ENCODE measurements around the gene MTG1.
A peak's percentile ranks its signal among the peaks of the same experiment; 100 is the strongest.

MTG1 gene, protein sequence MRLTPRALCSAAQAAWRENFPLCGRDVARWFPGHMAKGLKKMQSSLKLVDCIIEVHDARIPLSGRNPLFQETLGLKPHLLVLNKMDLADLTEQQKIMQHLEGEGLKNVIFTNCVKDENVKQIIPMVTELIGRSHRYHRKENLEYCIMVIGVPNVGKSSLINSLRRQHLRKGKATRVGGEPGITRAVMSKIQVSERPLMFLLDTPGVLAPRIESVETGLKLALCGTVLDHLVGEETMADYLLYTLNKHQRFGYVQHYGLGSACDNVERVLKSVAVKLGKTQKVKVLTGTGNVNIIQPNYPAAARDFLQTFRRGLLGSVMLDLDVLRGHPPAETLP

DNA sequence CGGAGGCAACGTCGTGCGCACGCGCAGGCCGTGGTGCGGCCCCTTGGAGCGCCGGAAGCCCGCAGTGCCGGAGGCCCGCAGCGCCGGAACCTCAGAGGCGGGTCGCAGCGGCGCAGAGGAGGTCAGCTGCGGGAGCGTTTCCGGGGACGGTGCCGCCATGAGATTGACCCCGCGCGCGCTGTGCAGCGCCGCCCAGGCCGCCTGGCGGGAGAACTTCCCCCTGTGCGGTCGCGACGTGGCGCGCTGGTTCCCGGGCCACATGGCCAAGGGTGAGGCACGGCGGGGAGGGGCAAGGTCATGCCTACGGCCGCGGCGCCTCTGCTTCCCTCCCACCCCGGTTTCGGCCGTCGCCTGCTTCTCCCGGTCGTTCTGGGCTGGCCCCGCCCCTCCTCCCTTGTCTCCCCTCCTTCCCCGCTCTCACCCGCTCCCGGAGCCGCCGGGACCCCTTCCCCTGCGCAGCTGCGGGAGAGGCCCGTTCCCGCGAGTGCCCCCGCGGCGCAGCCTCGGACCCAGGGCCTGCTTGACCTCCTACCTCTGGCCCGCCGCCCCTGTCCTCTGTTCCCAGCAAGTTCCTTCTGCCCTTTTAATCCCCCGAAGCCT, at the start of gene MTG1:
MTG1 (plus strand) TSS at position 94 of the 600 bp plus-strand sequence; CDS start at position 158, 64 bp downstream.
- H3K9me3 Mint-ChIP-seq: no peaks in the 10 kb centered on the region
- H3K36me3 Mint-ChIP-seq (ENCODE audit: low read depth): peaks cover 33% of the 10 kb centered on the region
- H3K27ac Mint-ChIP-seq: peak within 1 kb of the TSS; percentile 89 to 93 (median 90)
- H3K27me3 Mint-ChIP-seq (ENCODE audit: low read depth): no peaks in the 10 kb centered on the region
- TF ChIP-seq, protein P1, sequence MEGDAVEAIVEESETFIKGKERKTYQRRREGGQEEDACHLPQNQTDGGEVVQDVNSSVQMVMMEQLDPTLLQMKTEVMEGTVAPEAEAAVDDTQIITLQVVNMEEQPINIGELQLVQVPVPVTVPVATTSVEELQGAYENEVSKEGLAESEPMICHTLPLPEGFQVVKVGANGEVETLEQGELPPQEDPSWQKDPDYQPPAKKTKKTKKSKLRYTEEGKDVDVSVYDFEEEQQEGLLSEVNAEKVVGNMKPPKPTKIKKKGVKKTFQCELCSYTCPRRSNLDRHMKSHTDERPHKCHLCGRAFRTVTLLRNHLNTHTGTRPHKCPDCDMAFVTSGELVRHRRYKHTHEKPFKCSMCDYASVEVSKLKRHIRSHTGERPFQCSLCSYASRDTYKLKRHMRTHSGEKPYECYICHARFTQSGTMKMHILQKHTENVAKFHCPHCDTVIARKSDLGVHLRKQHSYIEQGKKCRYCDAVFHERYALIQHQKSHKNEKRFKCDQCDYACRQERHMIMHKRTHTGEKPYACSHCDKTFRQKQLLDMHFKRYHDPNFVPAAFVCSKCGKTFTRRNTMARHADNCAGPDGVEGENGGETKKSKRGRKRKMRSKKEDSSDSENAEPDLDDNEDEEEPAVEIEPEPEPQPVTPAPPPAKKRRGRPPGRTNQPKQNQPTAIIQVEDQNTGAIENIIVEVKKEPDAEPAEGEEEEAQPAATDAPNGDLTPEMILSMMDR (IDR thresholded peaks at IDR 0.05; ENCODE audit: unreplicated experiment in 3 of 3): peak in 1 of 3 experiments; percentile 27
- H3K4me1 Mint-ChIP-seq: peaks cover 5% of the 10 kb centered on the region
- peak within 1 kb of the TSS; percentile 98 to 99 (median 98) for H3K4me3 Mint-ChIP-seq

DNA sequence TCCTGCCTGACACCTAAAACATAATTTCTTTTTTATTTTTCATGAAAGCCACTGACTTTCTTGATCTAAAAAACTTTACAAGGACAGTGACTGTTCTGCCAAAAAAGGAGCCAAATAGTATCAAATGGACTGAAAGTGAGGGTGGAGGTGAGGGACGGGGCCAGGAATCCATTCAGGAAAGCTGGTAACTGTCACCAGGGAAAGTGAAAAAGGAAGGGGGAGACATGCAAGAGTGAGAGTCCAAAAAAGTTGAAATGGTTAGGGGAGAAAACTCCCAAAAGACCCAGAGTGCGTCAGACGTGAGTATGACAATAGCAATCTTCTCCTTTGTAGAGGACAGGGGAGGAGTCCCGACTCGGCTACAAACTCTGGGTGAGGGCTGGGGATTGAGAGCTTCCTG, 49.7 kb upstream of the MTG1 start:
- H3K9me3 Mint-ChIP-seq: peaks cover 5% of the 10 kb centered on the region
- peaks cover 27% of the 10 kb centered on the region for H3K27me3 Mint-ChIP-seq (ENCODE audit: low read depth)
- no peak overlapping the region for H3K4me3 Mint-ChIP-seq

DNA sequence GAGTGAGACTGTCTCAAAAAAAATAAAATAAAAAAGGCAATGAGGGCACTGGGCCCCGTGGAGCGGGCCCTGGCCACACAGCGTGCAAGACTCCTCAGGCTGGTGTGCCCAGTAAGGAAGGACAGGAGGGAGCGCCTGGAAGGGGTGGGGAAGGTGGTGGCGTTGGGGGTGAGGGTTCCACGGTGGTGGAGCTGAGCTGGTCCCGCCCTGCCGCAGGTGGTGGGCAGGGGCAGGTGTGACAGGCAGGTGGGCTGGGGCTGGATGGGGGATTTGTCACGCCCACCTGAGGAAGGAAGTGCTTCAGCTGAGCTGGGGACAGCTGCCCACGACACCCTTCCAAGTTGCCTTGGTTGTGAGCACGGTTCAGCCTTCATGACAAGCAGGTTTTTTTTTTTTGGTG, 47.5 kb upstream of the MTG1 start:
- H3K4me1 Mint-ChIP-seq: no peaks in the 10 kb centered on the region
- TF ChIP-seq, protein P1 (IDR thresholded peaks at IDR 0.05; ENCODE audit: unreplicated experiment in 3 of 3): no peak
- no peak overlapping the region for H3K27ac Mint-ChIP-seq
- H3K27me3 Mint-ChIP-seq (ENCODE audit: low read depth): peaks cover 27% of the 10 kb centered on the region
- H3K9me3 Mint-ChIP-seq: peaks cover 5% of the 10 kb centered on the region
- H3K36me3 Mint-ChIP-seq (ENCODE audit: low read depth): no peaks in the 10 kb centered on the region
- H3K4me3 Mint-ChIP-seq: no peak overlapping the region

More for the DNA sequence above, 49.7 kb upstream of the MTG1 start:
- Mint-ChIP-seq H3K4me1 (no peaks in the 10 kb centered on the region), H3K27ac (no peak overlapping the region), H3K36me3 (ENCODE audit: low read depth) (no peaks in the 10 kb centered on the region)
- TF ChIP-seq, protein P1 (IDR thresholded peaks at IDR 0.05; ENCODE audit: unreplicated experiment in 3 of 3): no peak

DNA sequence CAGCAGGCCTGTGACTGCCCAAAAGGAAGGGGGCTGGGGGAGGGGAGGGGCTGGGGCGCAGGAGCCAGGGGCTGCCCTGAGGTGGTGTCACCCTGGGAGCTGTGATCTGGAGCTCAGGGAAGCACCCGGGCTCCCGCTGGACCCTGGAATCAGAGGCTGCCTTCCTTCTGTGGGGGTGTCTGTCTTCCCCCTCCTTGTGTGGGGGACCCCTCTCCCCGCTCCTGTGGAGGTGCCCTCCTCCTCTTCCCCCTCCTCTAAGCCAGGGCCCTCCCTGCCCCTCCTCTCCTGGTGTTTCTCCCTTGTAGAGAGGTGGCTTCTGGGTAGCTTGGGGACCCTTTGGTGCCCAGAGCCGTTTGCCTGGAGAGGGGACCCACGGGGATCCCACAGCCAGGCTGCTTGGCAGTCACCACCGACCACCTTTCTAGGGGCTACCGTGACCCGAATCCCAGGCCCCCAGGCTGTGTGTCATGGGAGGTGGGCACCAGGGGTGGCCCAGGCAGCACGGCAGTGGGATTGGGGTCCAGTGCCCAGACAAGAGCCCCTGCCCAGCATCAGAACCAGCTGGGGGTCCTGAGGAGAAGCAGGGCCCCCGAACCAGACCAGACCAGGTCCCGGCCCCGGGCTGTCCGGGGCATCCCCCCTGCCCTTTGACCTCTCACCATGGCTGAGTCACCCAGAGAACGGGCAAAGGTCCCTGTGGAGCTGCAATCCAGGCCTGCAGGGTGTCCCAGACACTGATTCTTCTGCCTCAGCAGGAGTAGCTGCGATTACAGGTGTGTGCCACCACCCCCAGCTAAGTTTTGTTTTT, 46.0 kb upstream of the MTG1 start:
- no peaks in the 10 kb centered on the region for H3K36me3 Mint-ChIP-seq (ENCODE audit: low read depth)
- TF ChIP-seq, protein P1 (IDR thresholded peaks at IDR 0.05; ENCODE audit: unreplicated experiment in 3 of 3): no peak
- no peaks in the 10 kb centered on the region for H3K9me3 Mint-ChIP-seq
- no peaks in the 10 kb centered on the region for H3K4me1 Mint-ChIP-seq
- H3K4me3 Mint-ChIP-seq: no peak overlapping the region
- peaks cover 25% of the 10 kb centered on the region for H3K27me3 Mint-ChIP-seq (ENCODE audit: low read depth)
- H3K27ac Mint-ChIP-seq: no peak overlapping the region

DNA sequence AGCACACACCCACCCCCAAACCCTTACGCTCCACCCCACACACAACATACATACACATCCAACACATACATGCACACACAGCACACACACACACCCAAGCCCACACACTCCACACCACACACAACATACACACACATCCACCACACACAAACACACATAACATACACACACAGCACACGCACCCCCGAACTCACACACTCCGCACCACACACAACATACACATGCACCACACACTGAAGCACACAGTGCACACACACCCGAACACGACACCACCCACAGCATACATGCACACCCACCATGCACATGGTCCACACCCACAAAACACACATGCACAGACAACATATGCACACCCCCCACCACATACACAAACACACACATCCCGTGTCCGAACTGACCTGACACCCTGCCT, 44.8 kb upstream of the MTG1 start:
- H3K27me3 Mint-ChIP-seq (ENCODE audit: low read depth): peaks cover 17% of the 10 kb centered on the region
- no peaks in the 10 kb centered on the region for H3K36me3 Mint-ChIP-seq (ENCODE audit: low read depth)
- H3K9me3 Mint-ChIP-seq: no peaks in the 10 kb centered on the region
- H3K27ac Mint-ChIP-seq: no peak overlapping the region
- TF ChIP-seq, protein P1 (IDR thresholded peaks at IDR 0.05; ENCODE audit: unreplicated experiment in 3 of 3): no peak
- no peak overlapping the region for H3K4me3 Mint-ChIP-seq
- H3K4me1 Mint-ChIP-seq: no peaks in the 10 kb centered on the region

All from nephron (organoid).